Endothelial cell of umbilical vein (primary cell): Measurements from ENCODE around the gene SEMA5A. TPM values are rescaled to one million over a fixed set of nuclear protein-coding genes. Genes with fewer than 3 reads are reported as not detected.

ENCODE experiments used
- BruUV-seq: library from RNA; stranded (reverse); fragments of 400-500 nt; replicated peaks from 2 replicates; lab custom pipeline; 2021; lab: Mats Ljungman, UMichigan
- CTCF ChIA-PET: fragments of 300-600, 350-600 bp; sonication (Branson Sonifier 250); formaldehyde crosslinking; loops from one replicate; lab custom pipeline; 2021; ENCODE audit warnings: antibody characterized with exemption, inconsistent platforms; lab: Charles Lee
- POLR2A ChIA-PET: fragments of 300-600, 350-600 bp; sonication (Branson Sonifier 250); formaldehyde crosslinking; loops from one replicate; lab custom pipeline; 2021; ENCODE audit warnings: antibody characterized with exemption, inconsistent platforms; lab: Charles Lee
- DNase-seq: peaks from one replicate; pipeline ENCODE4 v3.0.0-alpha.2; 2011; ENCODE audit warnings: low read depth, low spot score
- FAIRE-seq: peaks from 2 replicates; lab custom pipeline; 2011; peaks lifted over from hg19 to GRCh38; lab: Jason Lieb, UNC
- H2AFZ ChIP-seq: 2 replicates; pipeline ENCODE4 v1.6.0; 2012; ENCODE audit warnings: low read depth, low read length, control low read depth, inconsistent platforms
- H3K27ac ChIP-seq: 2 replicates; pipeline ENCODE4 v1.5.1; 2011; ENCODE audit warnings: low read depth, mild to moderate bottlenecking, control low read depth, low read length, moderate library complexity; ENCODE audit not compliant: insufficient read depth
- H3K27me3 ChIP-seq, 2 experiments: 2 replicates each; pipeline versions ENCODE4 v1.6.0 to v1.6.1; 2011; ENCODE audit warnings: low read length in 2 of 2, mixed read lengths in 1 of 2; ENCODE audit not compliant: control insufficient read depth in 2 of 2, insufficient read depth in 2 of 2
- H3K36me3 ChIP-seq, 2 experiments: 2 replicates in 1 of 2; 3 replicates in 1 of 2; pipeline ENCODE4 v1.5.1; 2011; ENCODE audit warnings: low read length in 2 of 2, mild to moderate bottlenecking in 1 of 2, moderate library complexity in 1 of 2; ENCODE audit not compliant: control insufficient read depth in 2 of 2, insufficient read depth in 2 of 2; ENCODE audit errors: extremely low read depth in 1 of 2
- H3K4me1 ChIP-seq: 3 replicates; pipeline ENCODE4 v1.5.1; 2011; ENCODE audit warnings: mild to moderate bottlenecking, low read length; ENCODE audit not compliant: control insufficient read depth, insufficient read depth; ENCODE audit errors: extremely low read depth
- H3K4me2 ChIP-seq: 2 replicates; pipeline ENCODE4 v1.6.1; 2011; ENCODE audit warnings: low read length, control low read depth, mixed read lengths; ENCODE audit not compliant: insufficient read depth
- H3K4me3 ChIP-seq, 3 experiments: fragments of 200-600 bp in 1 of 3; sonication (generic), shearing (Covaris generic) in 1 of 3; replicated peaks in 1 of 3; 2 replicates each; pipeline ENCODE4 v1.5.1; 2011 to 2016; ENCODE audit warnings: control low read depth in 3 of 3, low read length in 3 of 3, mild to moderate bottlenecking in 2 of 3, inconsistent platforms in 1 of 3, low read depth in 1 of 3, moderate library complexity in 1 of 3; ENCODE audit not compliant: insufficient read depth in 1 of 3
- H3K79me2 ChIP-seq: 2 replicates; pipeline ENCODE4 v1.6.0; 2012; ENCODE audit warnings: low read length, inconsistent platforms; ENCODE audit not compliant: control insufficient read depth, insufficient read depth
- H3K9ac ChIP-seq: replicated peaks from 2 replicates; pipeline ENCODE3; 2011; ENCODE audit warnings: low read length, control low read depth; ENCODE audit not compliant: insufficient read depth; ENCODE audit errors: extremely low read depth
- H3K9me1 ChIP-seq: replicated peaks from 3 replicates; pipeline ENCODE4 v1.6.0; 2011; ENCODE audit warnings: mild to moderate bottlenecking, low read length; ENCODE audit not compliant: control insufficient read depth, insufficient read depth; ENCODE audit errors: extremely low read depth
- H3K9me3 ChIP-seq: replicated peaks from 2 replicates; pipeline ENCODE4 v1.5.1; 2012; ENCODE audit warnings: low read length, inconsistent platforms; ENCODE audit not compliant: control insufficient read depth, insufficient read depth
- H4K20me1 ChIP-seq: replicated peaks from 2 replicates; pipeline ENCODE3; 2011; ENCODE audit warnings: mild to moderate bottlenecking, low read length; ENCODE audit not compliant: control insufficient read depth, insufficient read depth; ENCODE audit errors: extremely low read depth
- CTCF ChIP-seq, 2 donors: IDR thresholded peaks; 1 replicate in 1 of 2; 2 replicates in 1 of 2; pipeline ENCODE4 v1.5.1; 2011; ENCODE audit warnings: low read length in 2 of 2, mild to moderate bottlenecking in 2 of 2, moderate library complexity in 2 of 2, control low read depth in 1 of 2, inconsistent platforms in 1 of 2, low read depth in 1 of 2; ENCODE audit not compliant: insufficient read depth in 1 of 2; ENCODE audit errors: extremely low read depth in 1 of 2
- EZH2 ChIP-seq: IDR thresholded peaks from 2 replicates; pipeline ENCODE4 v1.6.1; 2012; ENCODE audit warnings: borderline replicate concordance, low read depth, mild to moderate bottlenecking, moderate library complexity, low read length, inconsistent platforms; ENCODE audit not compliant: severe bottlenecking
- FOS ChIP-seq: IDR thresholded peaks from 2 replicates; pipeline ENCODE4 v1.6.1; 2011; ENCODE audit warnings: mild to moderate bottlenecking, low read length, moderate library complexity, borderline replicate concordance; ENCODE audit not compliant: insufficient read depth
- GATA2 ChIP-seq: IDR thresholded peaks from 2 replicates; pipeline ENCODE4 v1.7.0; 2011; ENCODE audit warnings: low read depth, mild to moderate bottlenecking, moderate library complexity, mixed read lengths, low read length; ENCODE audit not compliant: insufficient read length, insufficient read depth
- JUN ChIP-seq: IDR thresholded peaks from 2 replicates; pipeline ENCODE4 v1.6.1; 2011; ENCODE audit warnings: borderline replicate concordance, low read depth; ENCODE audit not compliant: insufficient read length, insufficient read depth
- MAX ChIP-seq: IDR thresholded peaks from 2 replicates; pipeline ENCODE4 v1.6.1; 2011; ENCODE audit not compliant: insufficient read depth, insufficient read length
- MYC ChIP-seq: IDR thresholded peaks from one replicate; pipeline ENCODE4 v1.6.1; 2011; ENCODE audit warnings: mild to moderate bottlenecking, low read depth, low read length
- POLR2A ChIP-seq: IDR thresholded peaks from 2 replicates; pipeline ENCODE4 v1.6.1; 2012; ENCODE audit warnings: low read depth, mild to moderate bottlenecking, control low read depth, low read length
- POLR2AphosphoS5 ChIP-seq: IDR thresholded peaks from 2 replicates; pipeline ENCODE4 v1.6.1; 2012; ENCODE audit warnings: low read depth, mild to moderate bottlenecking, control low read depth, low read length, moderate library complexity; ENCODE audit not compliant: insufficient read depth
- dilution Hi-C: fragments of 300-500 bp; cut with MboI; formaldehyde crosslinking; loops from one replicate; pipeline ENCODE4 v1.15.0; 2019; ENCODE audit warnings: low sequenced_read_pairs; ENCODE audit not compliant: extremely low pct_ligation_motif_present
- intact Hi-C: fragments of 100-400 bp; cut with micrococcal nuclease; formaldehyde crosslinking; loops from one replicate; pipeline ENCODE4 v1.10.0; 2022
- polyA plus RNA-seq, 4 experiments: library from polyadenylated mRNA; depleted of rRNA in 3 of 4; stranded (reverse) in 3 of 4; unstranded in 1 of 4; fragments of >200 nt; gene quantifications; 2 replicates each; pipeline versions ENCODE4 v1.2.1 to v1.2.3, GENCODE V29; 2011 to 2012; ENCODE audit warnings: missing spikeins in 1 of 4
- total RNA-seq: library from RNA; stranded (reverse); gene quantifications from 2 replicates; pipeline ENCODE4 v1.2.3, GENCODE V29; 2021

SEMA5A gene
- total and polyA plus RNA-seq, 2 donors (not counting 3 experiments of a cell fraction or from before 2014, with no cell fraction given): 0.04 to 0.06 TPM

- Histone ChIP-seq H3K9me1 (no peaks in the 10 kb centered on the region), H4K20me1 (no peaks in the 10 kb centered on the region), H3K9me3 (no peaks in the 10 kb centered on the region), H3K4me2 (no peak overlapping the region), H3K27me3 (no peaks in the 10 kb centered on the region), H3K27ac (no peak overlapping the region), H3K79me2 (no peaks in the 10 kb centered on the region), H2AFZ (no peak overlapping the region), H3K4me1 (no peaks in the 10 kb centered on the region), H3K4me3 (no peak overlapping the region), H3K36me3 (no peaks in the 10 kb centered on the region), H3K9ac (no peak overlapping the region)
- dilution Hi-C loops: no loop called here
- ChIA-PET POLR2A (no interaction called here), CTCF (no interaction called here)
- DNase-seq (no peak), FAIRE-seq (no peak)
- intact Hi-C loops: no loop called here
- BruUV-seq: no TSS peak
- TF ChIP-seq EZH2 (no peak), FOS (no peak), POLR2AphosphoS5 (no peak), MYC (no peak), POLR2A (no peak), JUN (no peak), CTCF (IDR thresholded peaks at IDR 0.05; ENCODE audit: extremely low read depth in 1 of 2, insufficient read depth in 1 of 2, low read depth in 1 of 2, low read length in 2 of 2) (no peak), GATA2 (no peak), MAX (no peak)
These were observed 371.4 kb downstream of the SEMA5A start for GRCh38 chr5:9174446-9174845.
